Activated B cell treated with CpG ODN at 0.5 μM for 24 hours (primary cell): Measurements from ENCODE around the gene TRAF3. TPM values are rescaled to one million over a fixed set of nuclear protein-coding genes. Genes with fewer than 3 reads are reported as not detected.

Experiments
- ATAC-seq: fragments of 200-7000 bp; cut with Tn5 transposase; one replicate; pipeline ENCODE4 v1.10.0; 2021; ENCODE audit warnings: low read depth, mild to moderate bottlenecking, moderate library complexity
- CTCF ChIA-PET: fragments of 350-600 bp; sonication (Branson Sonifier 250); formaldehyde crosslinking; loops from one replicate; lab custom pipeline; 2021; ENCODE audit warnings: antibody characterized with exemption; lab: Charles Lee
- POLR2A ChIA-PET: fragments of 350-600 bp; sonication (Branson Sonifier 250); formaldehyde crosslinking; loops from one replicate; lab custom pipeline; 2021; ENCODE audit warnings: antibody characterized with exemption; lab: Charles Lee
- DNase-seq: peaks from one replicate; pipeline ENCODE4 v3.0.0; 2022
- H3K27ac Mint-ChIP-seq: one replicate; pipeline ENCODE4 v1.8.0; 2020; ENCODE audit warnings: mixed read lengths
- H3K27me3 Mint-ChIP-seq: one replicate; pipeline ENCODE4 v1.8.0; 2021; ENCODE audit warnings: mixed read lengths
- H3K36me3 Mint-ChIP-seq: one replicate; pipeline ENCODE4 v1.8.0; 2021; ENCODE audit warnings: low read depth, mixed read lengths
- H3K4me1 Mint-ChIP-seq: one replicate; pipeline ENCODE4 v1.8.0; 2021; ENCODE audit warnings: mixed read lengths
- H3K4me3 Mint-ChIP-seq: one replicate; pipeline ENCODE4 v1.8.0; 2020; ENCODE audit warnings: mild to moderate bottlenecking, mixed read lengths
- H3K9me3 Mint-ChIP-seq: one replicate; pipeline ENCODE4 v1.8.0; 2020; ENCODE audit warnings: mixed read lengths
- intact Hi-C: fragments of 100-400 bp; cut with micrococcal nuclease; formaldehyde crosslinking; loops from one replicate; pipeline ENCODE4 v1.15.1; 2024
- total RNA-seq: library from RNA; stranded (reverse); gene quantifications from 2 replicates; pipeline ENCODE4 v1.2.3, GENCODE V29; 2022
- TF ChIP-seq, protein P1 (sequence below): fragments of 200-600 bp; IDR thresholded peaks from one replicate; pipeline ENCODE4 v1.8.0; 2022; ENCODE audit warnings: antibody characterized with exemption, mild to moderate bottlenecking

TRAF3 gene
- total RNA-seq, 1 donor from 2014 or later, result 120 TPM

DNA sequence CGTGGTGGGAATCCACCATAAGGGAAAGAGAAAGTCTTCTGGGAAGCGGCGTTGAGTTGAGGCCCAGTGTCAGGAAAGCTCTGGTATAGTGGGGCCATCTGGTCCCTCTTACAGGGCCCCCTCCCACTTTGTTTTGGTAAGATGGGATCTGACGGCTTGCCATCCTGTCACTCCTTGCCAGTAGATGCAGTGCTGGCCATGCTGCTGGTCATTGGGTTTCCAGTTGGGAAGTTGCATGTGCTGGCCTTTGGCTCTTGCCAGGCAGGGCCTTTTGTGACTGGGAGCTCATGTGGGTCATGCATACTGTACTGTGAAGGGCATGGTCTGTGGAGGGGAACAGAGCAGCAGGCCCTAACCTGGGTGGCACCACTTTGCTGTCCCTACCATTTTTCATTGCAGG is 3.8 kb downstream of the TRAF3 start:
- ATAC-seq (no peak), DNase-seq (no peak)
- intact Hi-C loops, result no loop called here
- H3K9me3 Mint-ChIP-seq, result no peaks in the 10 kb centered on the region
- no peaks in the 10 kb centered on the region for H3K27me3 Mint-ChIP-seq
- peak overlapping the region; percentile 54 for H3K4me3 Mint-ChIP-seq
- TF ChIP-seq, protein P1, sequence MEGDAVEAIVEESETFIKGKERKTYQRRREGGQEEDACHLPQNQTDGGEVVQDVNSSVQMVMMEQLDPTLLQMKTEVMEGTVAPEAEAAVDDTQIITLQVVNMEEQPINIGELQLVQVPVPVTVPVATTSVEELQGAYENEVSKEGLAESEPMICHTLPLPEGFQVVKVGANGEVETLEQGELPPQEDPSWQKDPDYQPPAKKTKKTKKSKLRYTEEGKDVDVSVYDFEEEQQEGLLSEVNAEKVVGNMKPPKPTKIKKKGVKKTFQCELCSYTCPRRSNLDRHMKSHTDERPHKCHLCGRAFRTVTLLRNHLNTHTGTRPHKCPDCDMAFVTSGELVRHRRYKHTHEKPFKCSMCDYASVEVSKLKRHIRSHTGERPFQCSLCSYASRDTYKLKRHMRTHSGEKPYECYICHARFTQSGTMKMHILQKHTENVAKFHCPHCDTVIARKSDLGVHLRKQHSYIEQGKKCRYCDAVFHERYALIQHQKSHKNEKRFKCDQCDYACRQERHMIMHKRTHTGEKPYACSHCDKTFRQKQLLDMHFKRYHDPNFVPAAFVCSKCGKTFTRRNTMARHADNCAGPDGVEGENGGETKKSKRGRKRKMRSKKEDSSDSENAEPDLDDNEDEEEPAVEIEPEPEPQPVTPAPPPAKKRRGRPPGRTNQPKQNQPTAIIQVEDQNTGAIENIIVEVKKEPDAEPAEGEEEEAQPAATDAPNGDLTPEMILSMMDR, result no peak
- peaks cover 79% of the 10 kb centered on the region for H3K4me1 Mint-ChIP-seq
- POLR2A ChIA-PET, result interaction anchor here (0.6 kb wide), 3 partner anchors 64 to 86 kb away, joined by 3 to 5 read pairs (median 3); no protein-coding TSS in a partner anchor
- no peak overlapping the region for H3K27ac Mint-ChIP-seq
- CTCF ChIA-PET, result no interaction called here
- peaks cover 60% of the 10 kb centered on the region for H3K36me3 Mint-ChIP-seq

DNA sequence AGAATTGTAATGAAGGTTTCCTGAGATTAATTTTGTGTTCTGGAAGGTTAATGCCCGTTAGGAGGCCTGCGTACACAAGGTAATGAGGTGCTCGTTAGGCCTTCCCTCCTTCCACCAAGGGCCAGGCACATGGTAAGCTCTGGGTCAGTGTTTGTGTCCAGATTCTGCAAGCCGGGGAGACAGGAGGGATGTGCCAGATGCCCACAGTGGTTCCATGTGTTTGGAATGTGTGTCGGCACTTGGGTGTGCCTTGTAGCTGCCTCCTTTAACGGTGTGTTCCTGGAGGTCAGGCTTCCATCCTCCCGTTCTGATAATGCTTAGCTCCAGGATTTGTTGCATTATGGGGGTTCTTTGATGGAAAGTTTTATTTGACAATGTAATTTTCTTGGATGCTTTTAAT is 5.7 kb downstream of the TRAF3 start:
- ATAC-seq, result no peak
- peaks cover 64% of the 10 kb centered on the region for H3K36me3 Mint-ChIP-seq

DNA sequence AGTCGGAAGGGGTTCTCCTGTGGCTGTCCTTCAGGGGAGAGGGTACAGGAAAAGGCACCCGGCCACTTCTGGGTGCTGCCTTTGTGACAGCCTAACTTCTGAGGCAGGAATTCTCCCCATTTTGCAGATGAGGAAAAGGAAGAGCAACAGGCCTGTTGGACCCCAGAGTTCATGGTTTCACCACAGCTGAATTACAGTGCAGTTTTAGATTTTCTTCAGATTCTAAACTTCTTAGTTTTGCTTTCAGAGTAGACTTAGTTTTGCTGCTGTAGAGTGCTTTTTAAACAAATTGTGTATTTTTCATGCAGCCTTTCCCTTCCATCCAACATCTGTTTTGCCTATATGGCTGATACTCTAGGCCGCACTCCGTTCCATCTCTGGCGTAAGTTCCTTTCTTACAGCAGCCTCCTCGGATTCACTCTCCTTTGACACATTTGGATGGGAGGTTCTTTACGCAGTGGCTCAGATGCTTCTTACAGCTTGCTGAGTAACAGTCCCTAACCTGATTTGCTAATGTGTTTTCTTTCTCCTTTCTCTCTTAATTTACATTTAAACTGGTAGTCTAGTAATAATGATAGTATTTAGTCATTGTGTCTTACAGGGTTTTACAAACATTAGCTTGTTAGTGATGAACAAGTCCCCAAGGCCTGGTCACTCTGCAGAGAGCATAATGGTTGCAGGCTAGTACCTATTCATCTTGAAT is 7.8 kb downstream of the TRAF3 start:
- no peaks in the 10 kb centered on the region for H3K9me3 Mint-ChIP-seq
- peaks cover 90% of the 10 kb centered on the region for H3K4me1 Mint-ChIP-seq
- ChIA-PET POLR2A (interaction anchor here (0.6 to 1.9 kb wide), 2 partner anchors 11 to 468 kb away, joined by 3 to 6 read pairs; no protein-coding TSS in a partner anchor), CTCF (interaction anchor here (1.2 kb wide), 1 partner anchor 88 kb away, joined by 4 read pairs; no protein-coding TSS in a partner anchor)
- TF ChIP-seq, protein P1, result no peak
- peaks cover 54% of the 10 kb centered on the region for H3K36me3 Mint-ChIP-seq
- no peaks in the 10 kb centered on the region for H3K27me3 Mint-ChIP-seq
- peak overlapping the region; percentile 59 for H3K27ac Mint-ChIP-seq
- H3K4me3 Mint-ChIP-seq, result peak overlapping the region; percentile 52
- no peak for ATAC-seq
- no peak for DNase-seq
- intact Hi-C loops, result no loop called here

More for the DNA sequence above, 5.7 kb downstream of the TRAF3 start:
- TF ChIP-seq, protein P1, result no peak
- Mint-ChIP-seq H3K27me3 (no peaks in the 10 kb centered on the region), H3K4me3 (no peak overlapping the region), H3K9me3 (no peaks in the 10 kb centered on the region), H3K4me1 (peaks cover 87% of the 10 kb centered on the region), H3K27ac (peak overlapping the region; percentile 7)
- POLR2A ChIA-PET, result interaction anchor here (0.5 to 0.7 kb wide), 2 partner anchors 8 to 316 kb away, joined by 3 read pairs; no protein-coding TSS in a partner anchor
- no peak for DNase-seq
- intact Hi-C loops, result no loop called here
- CTCF ChIA-PET, result interaction anchor here (1.1 to 1.4 kb wide), 2 partner anchors 23 to 88 kb away, joined by 3 to 5 read pairs; no protein-coding TSS in a partner anchor

DNA sequence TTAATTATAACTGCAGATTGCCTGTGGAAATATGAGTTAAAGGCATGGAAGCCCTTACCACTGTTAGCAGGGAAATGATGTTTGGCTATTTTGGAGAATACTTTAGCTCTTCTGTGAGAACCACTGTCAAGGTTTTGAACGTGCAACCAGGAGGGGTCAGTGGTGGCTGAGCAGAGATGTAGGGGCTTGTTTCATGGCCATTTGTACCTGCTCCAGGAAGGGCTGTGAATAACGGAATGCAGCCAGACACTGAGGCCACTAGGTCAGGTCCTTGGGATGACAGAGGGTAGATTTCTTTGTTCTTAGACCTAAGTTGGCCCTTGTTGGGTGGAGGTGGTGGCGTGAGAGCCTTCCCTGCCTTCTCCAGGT is 8.3 kb downstream of the TRAF3 start:
- H3K4me3 Mint-ChIP-seq, result no peak overlapping the region
- peak overlapping the region; percentile 51 for H3K27ac Mint-ChIP-seq
- intact Hi-C loops, result no loop called here
- ATAC-seq (no peak), DNase-seq (no peak)
- no peaks in the 10 kb centered on the region for H3K27me3 Mint-ChIP-seq
- ChIA-PET CTCF (interaction anchor here (1.2 kb wide), 1 partner anchor 88 kb away, joined by 4 read pairs; no protein-coding TSS in a partner anchor), POLR2A (interaction anchor here (0.6 to 1.9 kb wide), 2 partner anchors 11 to 469 kb away, joined by 3 to 6 read pairs; no protein-coding TSS in a partner anchor)
- TF ChIP-seq, protein P1, result no peak
- H3K36me3 Mint-ChIP-seq, result peaks cover 56% of the 10 kb centered on the region
- peaks cover 90% of the 10 kb centered on the region for H3K4me1 Mint-ChIP-seq
- no peaks in the 10 kb centered on the region for H3K9me3 Mint-ChIP-seq

DNA sequence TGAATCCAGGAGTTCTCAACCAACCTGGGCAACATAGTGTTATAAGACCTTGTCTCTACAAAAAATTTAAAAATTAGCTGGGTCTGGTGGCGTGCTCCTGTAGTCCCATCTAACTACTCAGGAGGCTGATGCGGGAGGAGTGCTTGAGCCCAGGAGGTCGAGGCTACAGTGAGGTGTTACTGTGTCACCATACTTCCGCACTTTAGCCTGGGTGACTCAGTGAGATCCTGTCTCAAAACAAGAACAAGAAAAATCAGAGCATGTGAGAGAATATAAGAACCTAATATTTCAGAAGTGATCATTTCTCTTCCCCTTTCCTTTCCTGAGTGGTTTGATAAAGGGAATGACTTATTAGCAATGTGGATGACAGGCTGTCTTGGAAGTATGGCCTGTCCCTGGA is 9.5 kb downstream of the TRAF3 start:
- TF ChIP-seq, protein P1, result no peak
- H3K4me1 Mint-ChIP-seq, result peaks cover 90% of the 10 kb centered on the region
- ChIA-PET CTCF (no interaction called here), POLR2A (interaction anchor here (0.7 to 1.9 kb wide), 2 partner anchors 12 to 127 kb away, joined by 3 to 6 read pairs; no protein-coding TSS in a partner anchor)
- ATAC-seq, result peak; percentile 67
- intact Hi-C loops, result no loop called here
- H3K4me3 Mint-ChIP-seq, result no peak overlapping the region
- peaks cover 57% of the 10 kb centered on the region for H3K36me3 Mint-ChIP-seq
- peak overlapping the region; percentile 69 for H3K27ac Mint-ChIP-seq
- DNase-seq, result no peak
- no peaks in the 10 kb centered on the region for H3K9me3 Mint-ChIP-seq
- H3K27me3 Mint-ChIP-seq, result no peaks in the 10 kb centered on the region
